NOMO-1 treated with DMSO at 0.1 percent for 48 hours (cell line): ENCODE results near the gene AREG.
"Not testable (repeated sequence)": the region's sequence is repeated elsewhere in the genome, so short reads cannot be mapped to it uniquely, and the experiment has no call there.

Source experiments
- DNase-seq: peaks from one replicate; lab custom pipeline; 2025; ENCODE audit not compliant: unreplicated experiment; lab: John Stamatoyannopoulos, UW

The AREG gene, protein sequence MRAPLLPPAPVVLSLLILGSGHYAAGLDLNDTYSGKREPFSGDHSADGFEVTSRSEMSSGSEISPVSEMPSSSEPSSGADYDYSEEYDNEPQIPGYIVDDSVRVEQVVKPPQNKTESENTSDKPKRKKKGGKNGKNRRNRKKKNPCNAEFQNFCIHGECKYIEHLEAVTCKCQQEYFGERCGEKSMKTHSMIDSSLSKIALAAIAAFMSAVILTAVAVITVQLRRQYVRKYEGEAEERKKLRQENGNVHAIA

DNA sequence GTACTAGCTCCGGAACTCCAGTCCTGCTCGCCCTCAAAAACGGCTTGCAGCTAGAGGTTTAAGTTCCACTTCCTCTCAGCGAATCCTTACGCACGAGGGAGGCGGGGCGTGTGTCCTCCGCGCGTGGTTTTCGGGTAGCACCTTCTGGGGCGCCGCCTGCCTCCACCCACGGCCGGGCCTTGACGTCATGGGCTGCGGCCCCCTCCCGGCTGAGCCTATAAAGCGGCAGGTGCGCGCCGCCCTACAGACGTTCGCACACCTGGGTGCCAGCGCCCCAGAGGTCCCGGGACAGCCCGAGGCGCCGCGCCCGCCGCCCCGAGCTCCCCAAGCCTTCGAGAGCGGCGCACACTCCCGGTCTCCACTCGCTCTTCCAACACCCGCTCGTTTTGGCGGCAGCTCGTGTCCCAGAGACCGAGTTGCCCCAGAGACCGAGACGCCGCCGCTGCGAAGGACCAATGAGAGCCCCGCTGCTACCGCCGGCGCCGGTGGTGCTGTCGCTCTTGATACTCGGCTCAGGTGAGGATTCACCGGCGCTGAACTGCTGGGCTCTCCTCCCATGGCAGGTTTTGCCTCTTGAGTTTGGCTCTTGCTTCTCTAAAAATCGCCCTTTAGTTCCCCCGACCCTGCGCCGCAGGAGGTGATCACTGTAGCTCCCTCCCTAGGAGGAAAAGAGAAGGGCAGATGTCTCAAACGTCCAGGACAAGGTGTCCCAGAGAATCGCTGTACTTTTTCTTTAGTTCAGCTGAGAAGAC, at the start of gene AREG:
AREG (plus strand) TSS at position 246 of the 752 bp plus-strand sequence; CDS start at position 456, 210 bp downstream.
- DNase-seq: peak; percentile 75

DNA sequence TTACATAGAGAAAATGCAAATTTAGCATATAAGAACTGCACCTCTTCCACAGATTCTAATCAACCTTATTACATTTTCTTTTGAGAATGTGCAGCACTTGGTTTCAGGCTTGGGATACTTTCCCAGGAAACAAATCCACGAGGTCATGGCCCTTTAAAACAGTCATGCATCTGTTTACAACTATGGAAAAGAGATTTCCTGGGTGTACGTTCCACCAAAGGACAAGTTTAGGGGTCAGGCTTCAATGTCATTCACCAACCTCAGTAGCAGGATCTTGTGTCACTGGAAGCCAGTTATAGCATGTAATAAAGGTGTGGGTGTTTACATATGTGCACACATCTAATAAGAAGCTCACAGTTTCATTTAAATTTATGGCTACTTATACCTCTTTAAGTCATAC, 49.3 kb upstream of the AREG start:
- no peak for DNase-seq

DNA sequence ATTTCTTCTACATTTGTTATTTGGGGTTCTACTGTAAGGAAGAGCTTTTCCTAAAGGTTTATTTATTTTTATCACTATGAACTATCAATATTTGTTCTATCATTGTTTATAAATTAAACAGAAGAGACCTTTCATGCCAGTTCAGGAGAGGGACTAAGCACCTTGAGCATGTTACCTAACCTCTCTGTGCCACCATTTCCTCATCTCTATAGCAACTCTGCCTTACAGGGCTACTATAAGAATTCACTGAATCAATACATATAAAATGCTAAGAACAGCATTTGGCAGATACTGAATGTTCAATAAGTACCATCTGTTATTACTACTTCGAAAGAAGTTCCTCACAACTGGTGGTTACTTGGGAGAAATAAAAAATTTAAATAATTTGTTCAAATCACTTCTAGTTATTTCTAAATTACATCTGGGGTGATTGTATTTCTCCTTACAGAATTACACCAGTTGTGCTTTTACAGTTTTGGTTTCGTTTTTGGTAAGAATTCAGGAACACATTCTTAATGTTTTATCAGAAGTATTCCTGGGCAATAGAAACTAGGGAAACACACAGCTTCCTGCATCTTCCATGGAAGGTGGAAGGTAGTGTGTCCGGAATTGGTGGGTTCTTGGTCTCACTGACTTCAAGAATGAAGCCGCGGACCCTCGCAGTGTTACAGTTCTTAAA, 47.0 kb upstream of the AREG start:
- peak; percentile 66 for DNase-seq

- DNase-seq: not testable (repeated sequence)
Measured at GRCh38 chr4:74398894-74399589, 45.9 kb upstream of the AREG start.

- DNase-seq: no peak
Measured at GRCh38 chr4:74400395-74400794, 44.5 kb upstream of the AREG start.

- DNase-seq: peak; percentile 72
Measured at GRCh38 chr4:74402692-74403456, 42.1 kb upstream of the AREG start.

DNA sequence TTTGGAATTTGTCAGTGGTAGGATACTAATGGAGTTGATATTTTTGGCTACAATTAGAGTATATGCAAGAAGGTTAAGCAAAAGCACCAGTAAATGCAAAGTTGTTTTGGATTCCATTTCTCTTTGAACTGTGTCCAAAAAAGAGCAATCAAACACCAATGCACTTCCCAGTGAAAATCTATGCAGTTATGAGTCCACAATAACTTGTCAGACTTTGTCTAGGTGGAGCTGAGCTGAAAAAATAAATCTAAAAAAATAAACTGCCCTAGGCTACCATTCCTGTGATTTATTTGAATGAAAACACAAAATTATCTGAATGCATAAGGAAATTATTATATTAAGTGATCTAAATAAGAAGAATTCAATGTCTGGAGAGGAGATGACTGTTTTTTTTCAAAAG, 37.0 kb upstream of the AREG start:
- no peak for DNase-seq

DNA sequence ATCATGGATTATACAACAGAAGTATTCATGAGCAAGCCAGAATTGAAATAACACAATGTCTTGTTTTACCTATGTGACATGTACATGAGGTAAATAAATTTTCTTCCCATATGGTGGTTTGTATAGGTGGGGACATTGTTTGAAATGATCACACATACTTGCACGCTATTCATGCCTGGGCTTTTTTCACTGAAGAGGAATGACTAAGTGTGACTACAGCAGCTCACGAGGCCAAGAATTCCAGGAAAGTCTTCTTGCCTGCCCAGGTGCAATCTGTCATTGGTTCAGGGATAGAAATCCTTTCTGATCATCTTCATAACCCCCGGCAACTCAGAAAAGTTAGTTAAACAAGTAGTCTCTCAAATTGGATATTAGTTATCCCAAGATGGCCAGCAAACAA, 36.3 kb upstream of the AREG start:
- no peak for DNase-seq

DNA sequence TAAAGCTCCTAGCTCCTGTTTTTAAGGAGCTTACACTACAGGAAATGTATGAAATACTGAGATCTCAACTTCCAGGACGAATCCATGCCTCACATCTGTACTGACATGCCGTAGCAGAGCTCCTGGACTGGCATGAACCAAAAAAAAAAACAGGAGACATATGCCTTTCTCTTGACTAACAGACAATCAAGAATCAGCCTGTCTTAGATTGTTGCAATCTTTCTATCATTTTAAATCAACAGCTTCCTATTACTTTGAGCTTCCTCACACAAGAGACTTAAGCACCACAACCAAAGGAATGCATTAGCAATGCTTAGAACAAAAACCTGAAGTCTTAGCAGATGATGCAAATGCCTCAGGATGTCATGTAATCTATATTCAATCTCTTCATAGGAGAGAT, 34.7 kb upstream of the AREG start:
- DNase-seq: no peak

DNA sequence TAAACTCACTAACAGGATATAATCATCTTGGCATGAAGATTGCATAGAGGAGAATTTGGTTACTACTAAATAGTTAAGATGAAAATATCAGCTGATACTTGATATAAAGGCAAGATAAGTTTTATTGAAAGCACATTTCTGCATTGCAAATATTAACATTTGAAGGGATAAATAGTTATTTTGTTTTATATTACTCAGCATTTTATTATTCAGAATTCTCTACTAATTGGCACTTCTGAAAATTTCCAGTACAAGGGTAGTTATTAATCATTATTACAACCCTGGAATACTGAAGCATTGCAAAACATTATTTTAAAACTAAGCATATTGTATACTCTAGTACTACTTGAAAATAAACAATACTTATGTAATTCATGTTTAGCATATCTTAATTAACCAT, 32.7 kb upstream of the AREG start:
- DNase-seq: no peak

DNA sequence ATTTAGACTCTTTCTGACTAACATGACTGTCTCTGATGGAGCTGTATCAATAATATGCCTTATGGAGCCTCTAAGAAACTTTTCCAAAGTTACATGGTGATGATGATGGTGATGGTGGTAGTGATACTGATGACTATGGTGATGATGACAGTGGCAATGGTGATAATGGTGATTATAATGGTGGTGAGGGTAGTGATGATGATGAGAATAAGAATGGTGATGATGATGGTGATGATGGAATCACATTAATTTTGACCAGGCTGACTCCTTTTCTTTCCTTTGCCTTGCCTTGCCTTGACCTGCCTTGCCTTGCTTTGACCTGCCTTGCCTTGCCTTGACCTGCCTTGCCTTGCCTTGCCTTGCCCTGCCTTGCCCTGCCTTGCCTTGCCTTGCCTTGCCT, 31.7 kb upstream of the AREG start:
- no peak for DNase-seq

GRCh38 chr4:74414149-74414809, 30.7 kb upstream of the AREG start:
- no peak for DNase-seq

DNA sequence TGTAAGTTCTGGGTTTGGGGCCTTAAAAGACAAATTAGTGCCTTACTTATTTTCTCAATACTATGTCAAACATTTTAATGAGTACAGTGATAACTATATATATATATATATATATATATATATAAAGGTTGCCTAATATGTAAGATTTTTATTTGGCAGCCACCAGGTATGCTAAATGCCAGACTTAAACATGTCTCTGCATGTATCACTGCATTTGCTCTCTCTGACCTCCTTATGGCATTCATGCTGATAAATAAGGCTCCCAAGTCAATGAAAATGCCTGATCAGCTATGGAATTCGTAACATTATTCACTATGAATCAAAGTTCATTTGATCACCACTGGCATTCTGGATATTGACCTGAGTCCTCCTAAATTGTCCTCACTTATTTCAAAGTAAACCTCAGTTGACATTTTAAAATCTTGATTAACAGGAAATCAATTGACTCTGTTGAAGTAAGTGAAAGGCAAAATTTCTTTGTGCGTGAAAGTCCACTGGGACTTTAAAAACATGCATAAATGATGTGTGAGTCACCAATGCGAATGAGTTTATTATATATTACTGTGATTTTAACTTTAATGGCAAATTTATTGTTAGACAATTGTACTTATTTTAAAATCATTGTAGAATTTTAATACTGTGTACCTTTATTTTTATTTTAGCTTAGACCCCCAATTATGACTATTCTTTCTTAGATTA, 29.2 kb upstream of the AREG start:
- DNase-seq: no peak

DNA sequence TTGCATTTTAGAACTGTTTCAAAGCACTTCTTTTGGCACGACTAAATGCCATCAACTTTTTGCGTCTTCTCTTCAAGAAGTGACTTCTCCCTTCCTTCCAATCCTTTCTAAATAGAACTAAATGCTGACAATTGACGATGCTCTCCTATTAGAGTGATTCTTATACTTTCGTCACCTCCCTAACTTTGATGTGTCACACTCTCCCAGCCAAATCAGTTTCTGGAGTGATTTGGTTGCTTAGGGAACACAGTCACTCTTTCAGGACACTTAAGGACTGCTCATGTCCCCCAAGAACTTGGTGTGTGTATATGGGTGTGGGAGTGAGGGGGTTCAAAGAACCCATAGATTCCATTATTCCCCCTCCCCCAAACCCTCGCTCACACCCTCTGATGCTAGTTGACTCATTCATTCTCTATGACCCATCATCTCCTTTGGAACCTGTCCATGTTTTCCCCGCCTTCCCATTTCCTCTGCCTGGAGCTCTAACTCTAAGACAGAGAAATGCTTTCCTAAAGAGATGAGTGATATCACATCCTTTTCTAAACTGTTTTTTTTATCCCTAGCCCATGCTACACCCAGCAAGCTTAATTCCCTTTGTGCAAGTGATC, 26.8 kb upstream of the AREG start:
- DNase-seq: no peak

GRCh38 chr4:74420863-74421262, 24.1 kb upstream of the AREG start:
- DNase-seq: no peak

DNA sequence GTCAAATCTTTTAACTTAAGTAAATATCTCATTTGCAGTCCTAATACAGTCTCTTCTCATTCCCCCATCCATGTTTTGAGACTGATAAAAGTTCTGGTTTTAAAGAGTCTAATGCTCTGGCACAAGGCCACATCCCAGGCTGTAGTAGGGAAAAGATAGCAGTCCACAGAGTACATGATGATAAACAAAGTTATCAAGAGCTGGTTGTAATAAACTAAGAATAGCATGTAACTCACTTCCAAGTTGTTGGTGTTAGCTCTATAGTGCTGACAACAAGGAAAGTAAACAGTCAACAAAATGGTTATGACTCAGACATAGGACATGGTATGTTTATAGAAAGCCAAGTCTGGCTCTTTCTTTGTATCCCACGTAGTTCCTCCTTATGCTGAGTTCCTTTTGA, 21.8 kb upstream of the AREG start:
- DNase-seq: no peak

DNA sequence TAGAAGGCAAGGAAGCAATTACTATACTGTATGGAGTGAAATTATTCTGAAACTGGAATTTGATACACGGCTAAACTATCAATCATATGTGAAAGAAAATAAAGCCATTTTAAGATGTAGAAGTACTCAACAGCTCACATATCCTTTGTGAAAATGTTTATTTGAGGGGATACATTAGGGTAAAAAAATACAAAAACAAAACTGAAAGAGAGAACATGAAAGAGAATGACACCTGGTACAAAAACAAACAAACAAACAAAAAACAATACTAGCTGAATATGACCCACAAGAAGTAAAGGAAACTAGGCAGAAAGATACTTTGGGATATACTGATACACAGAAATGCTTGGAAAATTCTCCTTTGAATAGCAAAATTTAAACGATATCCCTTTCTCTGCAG, 20.8 kb upstream of the AREG start:
- DNase-seq: no peak

GRCh38 chr4:74426101-74426500, 18.8 kb upstream of the AREG start:
- no peak for DNase-seq

DNA sequence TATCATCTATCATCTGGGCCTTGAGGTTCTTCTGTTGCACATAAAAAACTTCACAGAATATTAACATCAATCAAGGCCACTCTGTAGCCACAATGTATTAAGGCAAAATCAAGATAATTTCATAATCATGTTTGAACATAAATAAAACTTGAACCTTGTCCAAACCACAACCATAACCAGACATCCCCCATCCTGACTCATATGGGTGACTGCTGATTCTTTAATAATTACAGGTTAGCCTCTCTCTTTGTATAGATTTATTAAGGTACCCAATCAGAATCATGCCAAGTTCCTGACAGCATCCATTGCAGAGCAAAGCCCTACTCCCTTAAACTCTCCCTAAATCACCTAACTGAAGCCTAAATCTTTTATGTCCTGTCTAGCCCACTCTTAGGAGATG, 16.7 kb upstream of the AREG start:
- DNase-seq: no peak
